Endothelial cell of umbilical vein (primary cell): ENCODE measurements around the gene DOCK7. TPM values are rescaled to one million over a fixed set of nuclear protein-coding genes. Genes with fewer than 3 reads are reported as not detected.

Experiments
- BruUV-seq: library from RNA; stranded (reverse); fragments of 400-500 nt; replicated peaks from 2 replicates; lab custom pipeline; 2021; lab: Mats Ljungman, UMichigan
- CTCF ChIA-PET: fragments of 300-600, 350-600 bp; sonication (Branson Sonifier 250); formaldehyde crosslinking; loops from one replicate; lab custom pipeline; 2021; ENCODE audit warnings: antibody characterized with exemption, inconsistent platforms; lab: Charles Lee
- POLR2A ChIA-PET: fragments of 300-600, 350-600 bp; sonication (Branson Sonifier 250); formaldehyde crosslinking; loops from one replicate; lab custom pipeline; 2021; ENCODE audit warnings: antibody characterized with exemption, inconsistent platforms; lab: Charles Lee
- DNase-seq: peaks from one replicate; pipeline ENCODE4 v3.0.0-alpha.2; 2011; ENCODE audit warnings: low read depth, low spot score
- FAIRE-seq: peaks from 2 replicates; lab custom pipeline; 2011; peaks lifted over from hg19 to GRCh38; lab: Jason Lieb, UNC
- H2AFZ ChIP-seq: 2 replicates; pipeline ENCODE4 v1.6.0; 2012; ENCODE audit warnings: low read depth, low read length, control low read depth, inconsistent platforms
- H3K27ac ChIP-seq: 2 replicates; pipeline ENCODE4 v1.5.1; 2011; ENCODE audit warnings: low read depth, mild to moderate bottlenecking, control low read depth, low read length, moderate library complexity; ENCODE audit not compliant: insufficient read depth
- H3K27me3 ChIP-seq, 2 experiments: 2 replicates each; pipeline versions ENCODE4 v1.6.0 to v1.6.1; 2011; ENCODE audit warnings: low read length in 2 of 2, mixed read lengths in 1 of 2; ENCODE audit not compliant: control insufficient read depth in 2 of 2, insufficient read depth in 2 of 2
- H3K36me3 ChIP-seq, 2 experiments: 2 replicates in 1 of 2; 3 replicates in 1 of 2; pipeline ENCODE4 v1.5.1; 2011; ENCODE audit warnings: low read length in 2 of 2, mild to moderate bottlenecking in 1 of 2, moderate library complexity in 1 of 2; ENCODE audit not compliant: control insufficient read depth in 2 of 2, insufficient read depth in 2 of 2; ENCODE audit errors: extremely low read depth in 1 of 2
- H3K4me1 ChIP-seq: 3 replicates; pipeline ENCODE4 v1.5.1; 2011; ENCODE audit warnings: mild to moderate bottlenecking, low read length; ENCODE audit not compliant: control insufficient read depth, insufficient read depth; ENCODE audit errors: extremely low read depth
- H3K4me2 ChIP-seq: 2 replicates; pipeline ENCODE4 v1.6.1; 2011; ENCODE audit warnings: low read length, control low read depth, mixed read lengths; ENCODE audit not compliant: insufficient read depth
- H3K4me3 ChIP-seq, 3 experiments: fragments of 200-600 bp in 1 of 3; sonication (generic), shearing (Covaris generic) in 1 of 3; replicated peaks in 1 of 3; 2 replicates each; pipeline ENCODE4 v1.5.1; 2011 to 2016; ENCODE audit warnings: control low read depth in 3 of 3, low read length in 3 of 3, mild to moderate bottlenecking in 2 of 3, inconsistent platforms in 1 of 3, low read depth in 1 of 3, moderate library complexity in 1 of 3; ENCODE audit not compliant: insufficient read depth in 1 of 3
- H3K79me2 ChIP-seq: 2 replicates; pipeline ENCODE4 v1.6.0; 2012; ENCODE audit warnings: low read length, inconsistent platforms; ENCODE audit not compliant: control insufficient read depth, insufficient read depth
- H3K9ac ChIP-seq: replicated peaks from 2 replicates; pipeline ENCODE3; 2011; ENCODE audit warnings: low read length, control low read depth; ENCODE audit not compliant: insufficient read depth; ENCODE audit errors: extremely low read depth
- H3K9me1 ChIP-seq: replicated peaks from 3 replicates; pipeline ENCODE4 v1.6.0; 2011; ENCODE audit warnings: mild to moderate bottlenecking, low read length; ENCODE audit not compliant: control insufficient read depth, insufficient read depth; ENCODE audit errors: extremely low read depth
- H3K9me3 ChIP-seq: replicated peaks from 2 replicates; pipeline ENCODE4 v1.5.1; 2012; ENCODE audit warnings: low read length, inconsistent platforms; ENCODE audit not compliant: control insufficient read depth, insufficient read depth
- H4K20me1 ChIP-seq: replicated peaks from 2 replicates; pipeline ENCODE3; 2011; ENCODE audit warnings: mild to moderate bottlenecking, low read length; ENCODE audit not compliant: control insufficient read depth, insufficient read depth; ENCODE audit errors: extremely low read depth
- CTCF ChIP-seq, 2 donors: IDR thresholded peaks; 1 replicate in 1 of 2; 2 replicates in 1 of 2; pipeline ENCODE4 v1.5.1; 2011; ENCODE audit warnings: low read length in 2 of 2, mild to moderate bottlenecking in 2 of 2, moderate library complexity in 2 of 2, control low read depth in 1 of 2, inconsistent platforms in 1 of 2, low read depth in 1 of 2; ENCODE audit not compliant: insufficient read depth in 1 of 2; ENCODE audit errors: extremely low read depth in 1 of 2
- EZH2 ChIP-seq: IDR thresholded peaks from 2 replicates; pipeline ENCODE4 v1.6.1; 2012; ENCODE audit warnings: borderline replicate concordance, low read depth, mild to moderate bottlenecking, moderate library complexity, low read length, inconsistent platforms; ENCODE audit not compliant: severe bottlenecking
- FOS ChIP-seq: IDR thresholded peaks from 2 replicates; pipeline ENCODE4 v1.6.1; 2011; ENCODE audit warnings: mild to moderate bottlenecking, low read length, moderate library complexity, borderline replicate concordance; ENCODE audit not compliant: insufficient read depth
- GATA2 ChIP-seq: IDR thresholded peaks from 2 replicates; pipeline ENCODE4 v1.7.0; 2011; ENCODE audit warnings: low read depth, mild to moderate bottlenecking, moderate library complexity, mixed read lengths, low read length; ENCODE audit not compliant: insufficient read length, insufficient read depth
- JUN ChIP-seq: IDR thresholded peaks from 2 replicates; pipeline ENCODE4 v1.6.1; 2011; ENCODE audit warnings: borderline replicate concordance, low read depth; ENCODE audit not compliant: insufficient read length, insufficient read depth
- MAX ChIP-seq: IDR thresholded peaks from 2 replicates; pipeline ENCODE4 v1.6.1; 2011; ENCODE audit not compliant: insufficient read depth, insufficient read length
- MYC ChIP-seq: IDR thresholded peaks from one replicate; pipeline ENCODE4 v1.6.1; 2011; ENCODE audit warnings: mild to moderate bottlenecking, low read depth, low read length
- POLR2A ChIP-seq: IDR thresholded peaks from 2 replicates; pipeline ENCODE4 v1.6.1; 2012; ENCODE audit warnings: low read depth, mild to moderate bottlenecking, control low read depth, low read length
- POLR2AphosphoS5 ChIP-seq: IDR thresholded peaks from 2 replicates; pipeline ENCODE4 v1.6.1; 2012; ENCODE audit warnings: low read depth, mild to moderate bottlenecking, control low read depth, low read length, moderate library complexity; ENCODE audit not compliant: insufficient read depth
- dilution Hi-C: fragments of 300-500 bp; cut with MboI; formaldehyde crosslinking; loops from one replicate; pipeline ENCODE4 v1.15.0; 2019; ENCODE audit warnings: low sequenced_read_pairs; ENCODE audit not compliant: extremely low pct_ligation_motif_present
- intact Hi-C: fragments of 100-400 bp; cut with micrococcal nuclease; formaldehyde crosslinking; loops from one replicate; pipeline ENCODE4 v1.10.0; 2022
- polyA plus RNA-seq, 4 experiments: library from polyadenylated mRNA; depleted of rRNA in 3 of 4; stranded (reverse) in 3 of 4; unstranded in 1 of 4; fragments of >200 nt; gene quantifications; 2 replicates each; pipeline versions ENCODE4 v1.2.1 to v1.2.3, GENCODE V29; 2011 to 2012; ENCODE audit warnings: missing spikeins in 1 of 4
- total RNA-seq: library from RNA; stranded (reverse); gene quantifications from 2 replicates; pipeline ENCODE4 v1.2.3, GENCODE V29; 2021

Gene DOCK7
- total and polyA plus RNA-seq, 2 donors (not counting 3 experiments of a cell fraction or from before 2014, with no cell fraction given), result 9.4 to 31.9 TPM

GRCh38 chr1:62439652-62440371 is 248.4 kb downstream of the DOCK7 start:
- no peak for DNase-seq
- POLR2A ChIA-PET, result interaction anchor here (0.7 kb wide), 1 partner anchor 8 kb away, joined by 3 read pairs; no protein-coding TSS in a partner anchor
- H3K4me3 ChIP-seq, result peak overlapping the region in 1 of 3 experiments; percentile 20

More at GRCh38 chr1:62439652-62440371, 248.4 kb downstream of the DOCK7 start:
- dilution Hi-C loops, result no loop called here
- no peak for TF ChIP-seq EZH2
- TF ChIP-seq MYC, result no peak
- TF ChIP-seq JUN, result no peak
- TF ChIP-seq POLR2AphosphoS5, result no peak
- TF ChIP-seq FOS, result no peak
- TF ChIP-seq POLR2A, result no peak
- TF ChIP-seq GATA2, result no peak
- TF ChIP-seq MAX, result no peak
- no peak for TF ChIP-seq CTCF (IDR thresholded peaks at IDR 0.05; ENCODE audit: extremely low read depth in 1 of 2, insufficient read depth in 1 of 2, low read depth in 1 of 2, low read length in 2 of 2)
- H2AFZ ChIP-seq, result no peak overlapping the region
- H3K36me3 ChIP-seq, result peaks cover 0 to 2% of the 10 kb centered on the region in 2 experiments
- H3K27ac ChIP-seq, result no peak overlapping the region
- H3K27me3 ChIP-seq, result no peaks in the 10 kb centered on the region
- no peaks in the 10 kb centered on the region for H3K9me1 ChIP-seq
- H4K20me1 ChIP-seq, result no peaks in the 10 kb centered on the region
- peak overlapping the region; percentile 50 for H3K4me2 ChIP-seq
- CTCF ChIA-PET, result interaction anchor here (1.3 to 2.0 kb wide), 2 partner anchors 307 kb away, joined by 7 to 9 read pairs; no protein-coding TSS in a partner anchor
- H3K9ac ChIP-seq, result no peak overlapping the region
- peaks cover 64% of the 10 kb centered on the region for H3K79me2 ChIP-seq
- intact Hi-C loops, result loop anchor here (5.0 kb wide), 2 partner anchors 307 to 682 kb away; no protein-coding TSS in a partner anchor
- no peak for FAIRE-seq
- BruUV-seq, result no TSS peak
- no peaks in the 10 kb centered on the region for H3K9me3 ChIP-seq
- peaks cover 13% of the 10 kb centered on the region for H3K4me1 ChIP-seq
